SK-N-MC (cell line): ENCODE data around the gene PSMD13.

Experiments used
- DNase-seq: peaks from one replicate; pipeline ENCODE4 v3.0.0-alpha.2; 2011; ENCODE audit warnings: low read depth, low spot score
- H3K27ac ChIP-seq: fragments of 200-600 bp; sonication (generic); 2 replicates; pipeline ENCODE4 v1.5.1; 2016; ENCODE audit warnings: mixed run types
- H3K36me3 ChIP-seq: fragments of 200-600 bp; sonication (generic); 2 replicates; pipeline ENCODE4 v1.6.1; 2017; ENCODE audit warnings: antibody characterized with exemption, low read length, mixed read lengths; ENCODE audit not compliant: insufficient read depth
- H3K4me3 ChIP-seq: fragments of 200-600 bp; sonication (generic); 2 replicates; pipeline ENCODE4 v1.5.1; 2016
- H3K9ac ChIP-seq: fragments of 200-600 bp; sonication (generic); 2 replicates; pipeline ENCODE4 v1.8.0; 2017; ENCODE audit warnings: mixed run types, mixed read lengths; ENCODE audit not compliant: insufficient read length
- H3K9me3 ChIP-seq: fragments of 200-600 bp; sonication (generic); 2 replicates; pipeline ENCODE4 v1.6.1; 2017; ENCODE audit warnings: low read depth, mild to moderate bottlenecking, antibody characterized with exemption, low read length, moderate library complexity, mixed read lengths
- EZH2 ChIP-seq: fragments of 200-600 bp; sonication (generic); IDR thresholded peaks from one replicate; pipeline ENCODE4 v1.6.1; 2017; ENCODE audit warnings: antibody characterized with exemption
- FOXP2 ChIP-seq: optimal IDR thresholded peaks from 2 replicates; pipeline ENCODE3; 2011; ENCODE audit warnings: mild to moderate bottlenecking, moderate library complexity; ENCODE audit not compliant: insufficient read depth; ENCODE audit errors: extremely low read length, control extremely low read depth
- POLR2AphosphoS5 ChIP-seq: IDR thresholded peaks from 2 replicates; pipeline ENCODE4 v1.6.1; 2012; ENCODE audit warnings: mild to moderate bottlenecking, low read depth, low read length, borderline replicate concordance

PSMD13 gene

GRCh38 chr11:299951-300735, 63.4 kb downstream of the PSMD13 start:
- DNase-seq = no peak
- no peaks in the 10 kb centered on the region for H3K9me3 ChIP-seq
- no peak overlapping the region for H3K9ac ChIP-seq
- H3K36me3 ChIP-seq = no peaks in the 10 kb centered on the region
- H3K4me3 ChIP-seq = no peak overlapping the region
- no peak overlapping the region for H3K27ac ChIP-seq
- TF ChIP-seq EZH2 (no peak), POLR2AphosphoS5 (no peak), FOXP2 (no peak)
